ENCODE measurements around the gene GPR84.
A peak's percentile ranks its signal among the peaks of the same experiment; 100 is the strongest.

GPR84 gene

GRCh38 chr12:54390668-54391551, 26.6 kb upstream of the GPR84 start:
- DNase-seq = peak; percentile 55

- no peak for DNase-seq
These were observed 25.9 kb upstream of the GPR84 start for GRCh38 chr12:54390176-54390667.

GRCh38 chr12:54389607-54390175, 25.4 kb upstream of the GPR84 start:
- no peak for DNase-seq

- DNase-seq = no peak
These were observed 24.8 kb upstream of the GPR84 start for GRCh38 chr12:54389134-54389508.

- DNase-seq = no peak
These were observed 24.2 kb upstream of the GPR84 start for GRCh38 chr12:54388237-54389133.

GRCh38 chr12:54387114-54387467, 22.8 kb upstream of the GPR84 start:
- DNase-seq = no peak

- no peak for DNase-seq
These were observed 22.3 kb upstream of the GPR84 start for GRCh38 chr12:54386403-54387113.

- no peak for DNase-seq
These were observed 21.1 kb upstream of the GPR84 start for GRCh38 chr12:54385251-54385914.

- DNase-seq = no peak
These were observed 20.3 kb upstream of the GPR84 start, which contains the start of gene ZNF385A for GRCh38 chr12:54384591-54385041. ZNF385A (minus strand) TSS chr12:54384733; CDS start chr12:54384514, 219 bp downstream.

- DNase-seq = no peak
These were observed 18.8 kb upstream of the GPR84 start for GRCh38 chr12:54383041-54383609.

GRCh38 chr12:54381136-54381535, 16.9 kb upstream of the GPR84 start:
- no peak for DNase-seq

GRCh38 chr12:54379398-54380201, 15.3 kb upstream of the GPR84 start:
- peak; percentile 87 for DNase-seq

- DNase-seq = peak; percentile 39
These were observed 14.6 kb upstream of the GPR84 start for GRCh38 chr12:54378796-54379397.

- DNase-seq = no peak
These were observed 13.7 kb upstream of the GPR84 start for GRCh38 chr12:54377797-54378515.

- DNase-seq = no peak
These were observed 12.7 kb upstream of the GPR84 start for GRCh38 chr12:54377007-54377406.

GRCh38 chr12:54376596-54376995, 12.3 kb upstream of the GPR84 start:
- DNase-seq = no peak

GRCh38 chr12:54375259-54375579, 10.9 kb upstream of the GPR84 start:
- DNase-seq = no peak

GRCh38 chr12:54374562-54375258, 10.4 kb upstream of the GPR84 start:
- peak; percentile 91 for DNase-seq

Measured in COR-L47 (cell line).